22Rv1 (cell line): ENCODE results near the gene NCAPD3.

Source experiments
- H3K27ac ChIP-seq: fragments of 450-650 bp; 2 replicates; pipeline ENCODE4 v1.5.1; 2017
- ZFX ChIP-seq: fragments of 450-650 bp; IDR thresholded peaks from 2 replicates; pipeline ENCODE4 v1.6.1; 2017; ENCODE audit warnings: antibody characterized with exemption, borderline replicate concordance
- TF ChIP-seq, protein P1 (sequence below): fragments of 450-650 bp; IDR thresholded peaks from 2 replicates; pipeline ENCODE4 v1.5.1; 2017; ENCODE audit warnings: mild to moderate bottlenecking

Gene NCAPD3

DNA sequence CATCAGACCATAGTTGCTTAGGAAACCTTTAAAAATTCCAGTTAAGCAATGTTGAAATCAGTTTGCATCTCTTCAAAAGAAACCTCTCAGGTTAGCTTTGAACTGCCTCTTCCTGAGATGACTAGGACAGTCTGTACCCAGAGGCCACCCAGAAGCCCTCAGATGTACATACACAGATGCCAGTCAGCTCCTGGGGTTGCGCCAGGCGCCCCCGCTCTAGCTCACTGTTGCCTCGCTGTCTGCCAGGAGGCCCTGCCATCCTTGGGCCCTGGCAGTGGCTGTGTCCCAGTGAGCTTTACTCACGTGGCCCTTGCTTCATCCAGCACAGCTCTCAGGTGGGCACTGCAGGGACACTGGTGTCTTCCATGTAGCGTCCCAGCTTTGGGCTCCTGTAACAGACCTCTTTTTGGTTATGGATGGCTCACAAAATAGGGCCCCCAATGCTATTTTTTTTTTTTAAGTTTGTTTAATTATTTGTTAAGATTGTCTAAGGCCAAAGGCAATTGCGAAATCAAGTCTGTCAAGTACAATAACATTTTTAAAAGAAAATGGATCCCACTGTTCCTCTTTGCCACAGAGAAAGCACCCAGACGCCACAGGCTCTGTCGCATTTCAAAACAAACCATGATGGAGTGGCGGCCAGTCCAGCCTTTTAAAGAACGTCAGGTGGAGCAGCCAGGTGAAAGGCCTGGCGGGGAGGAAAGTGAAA lies 73.4 kb downstream of the NCAPD3 start:
- no peak overlapping the region for H3K27ac ChIP-seq
- TF ChIP-seq, protein P1, sequence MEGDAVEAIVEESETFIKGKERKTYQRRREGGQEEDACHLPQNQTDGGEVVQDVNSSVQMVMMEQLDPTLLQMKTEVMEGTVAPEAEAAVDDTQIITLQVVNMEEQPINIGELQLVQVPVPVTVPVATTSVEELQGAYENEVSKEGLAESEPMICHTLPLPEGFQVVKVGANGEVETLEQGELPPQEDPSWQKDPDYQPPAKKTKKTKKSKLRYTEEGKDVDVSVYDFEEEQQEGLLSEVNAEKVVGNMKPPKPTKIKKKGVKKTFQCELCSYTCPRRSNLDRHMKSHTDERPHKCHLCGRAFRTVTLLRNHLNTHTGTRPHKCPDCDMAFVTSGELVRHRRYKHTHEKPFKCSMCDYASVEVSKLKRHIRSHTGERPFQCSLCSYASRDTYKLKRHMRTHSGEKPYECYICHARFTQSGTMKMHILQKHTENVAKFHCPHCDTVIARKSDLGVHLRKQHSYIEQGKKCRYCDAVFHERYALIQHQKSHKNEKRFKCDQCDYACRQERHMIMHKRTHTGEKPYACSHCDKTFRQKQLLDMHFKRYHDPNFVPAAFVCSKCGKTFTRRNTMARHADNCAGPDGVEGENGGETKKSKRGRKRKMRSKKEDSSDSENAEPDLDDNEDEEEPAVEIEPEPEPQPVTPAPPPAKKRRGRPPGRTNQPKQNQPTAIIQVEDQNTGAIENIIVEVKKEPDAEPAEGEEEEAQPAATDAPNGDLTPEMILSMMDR = no peak
- no peak for TF ChIP-seq ZFX

- no peak overlapping the region for H3K27ac ChIP-seq
- TF ChIP-seq ZFX = no peak
- TF ChIP-seq, protein P1 = no peak
These were observed 74.4 kb downstream of the NCAPD3 start for GRCh38 chr11:134149371-134149770.

DNA sequence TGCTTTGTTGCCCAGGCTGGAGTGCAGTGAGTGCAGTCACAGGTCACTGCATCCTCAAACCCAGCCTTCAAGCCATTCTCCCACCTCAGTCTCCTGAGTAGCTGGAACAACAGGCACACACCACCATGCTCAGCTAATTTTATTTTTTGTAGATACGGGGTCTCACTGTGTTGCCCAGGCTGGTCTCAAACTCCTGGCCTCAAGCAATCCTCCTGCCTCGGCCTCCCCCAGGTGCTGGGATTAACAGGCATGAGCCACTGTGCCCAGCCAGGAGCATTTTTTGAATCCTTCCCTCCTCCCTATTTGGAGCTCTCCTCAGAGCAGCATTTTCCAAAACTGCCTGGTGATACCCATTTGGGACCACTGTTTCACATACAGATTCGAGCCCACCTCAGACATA lies 77.2 kb downstream of the NCAPD3 start:
- no peak for TF ChIP-seq ZFX
- TF ChIP-seq, protein P1 = no peak
- H3K27ac ChIP-seq = no peak overlapping the region

GRCh38 chr11:134145715-134146114 lies 78.1 kb downstream of the NCAPD3 start:
- no peak for TF ChIP-seq ZFX
- TF ChIP-seq, protein P1 = no peak

DNA sequence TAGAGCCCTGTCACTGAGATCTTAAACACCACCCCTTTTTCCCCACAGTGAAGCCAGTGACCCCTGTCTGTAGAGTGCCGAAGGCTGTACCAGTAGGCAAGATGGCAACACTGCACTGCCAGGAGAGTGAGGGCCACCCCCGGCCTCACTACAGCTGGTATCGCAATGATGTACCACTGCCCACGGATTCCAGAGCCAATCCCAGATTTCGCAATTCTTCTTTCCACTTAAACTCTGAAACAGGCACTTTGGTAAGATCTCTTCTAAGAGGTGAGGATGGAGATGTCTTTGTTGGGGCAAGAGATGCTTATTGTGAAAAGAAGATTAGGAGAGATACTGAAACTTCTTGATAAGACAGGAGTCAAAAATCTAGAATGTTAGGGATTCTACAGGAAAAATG lies 79.0 kb downstream of the NCAPD3 start:
- TF ChIP-seq, protein P1 = no peak
- TF ChIP-seq ZFX = no peak
- no peak overlapping the region for H3K27ac ChIP-seq

More at GRCh38 chr11:134145715-134146114, 78.1 kb downstream of the NCAPD3 start:
- no peak overlapping the region for H3K27ac ChIP-seq

- no peak overlapping the region for H3K27ac ChIP-seq
These were observed 80.0 kb downstream of the NCAPD3 start for GRCh38 chr11:134143801-134144200.

GRCh38 chr11:134142536-134142935 lies 81.2 kb downstream of the NCAPD3 start:
- TF ChIP-seq, protein P1 = no peak
- no peak for TF ChIP-seq ZFX
- no peak overlapping the region for H3K27ac ChIP-seq

More at GRCh38 chr11:134143801-134144200, 80.0 kb downstream of the NCAPD3 start:
- TF ChIP-seq ZFX = no peak
- TF ChIP-seq, protein P1 = no peak
